BJ (cell line): ENCODE data around the gene CAPN1. TPM values are rescaled to one million over a fixed set of nuclear protein-coding genes. Genes with fewer than 3 reads are reported as not detected.
A peak's percentile ranks its signal among the peaks of the same experiment; 100 is the strongest.

ENCODE experiments used
- CTCF ChIA-PET: fragments of 350-600 bp; formaldehyde crosslinking; extraction: SDS; loops from one replicate; lab custom pipeline; 2021; ENCODE audit warnings: antibody characterized with exemption, inconsistent platforms; lab: Yijun Ruan, JAX
- POLR2A ChIA-PET: fragments of 300-600 bp; sonication (Branson Sonifier 250); formaldehyde crosslinking; extraction: SDS; loops from one replicate; lab custom pipeline; 2021; ENCODE audit warnings: antibody characterized with exemption; lab: Charles Lee
- DNase-seq: peaks from one replicate; pipeline ENCODE4 v3.0.0-alpha.2; 2011; ENCODE audit warnings: low read depth
- H3K27me3 ChIP-seq: 2 replicates; pipeline ENCODE4 v1.6.0; 2011; ENCODE audit warnings: low read length; ENCODE audit not compliant: control insufficient read depth, insufficient read depth
- H3K36me3 ChIP-seq: 2 replicates; pipeline ENCODE4 v1.5.1; 2011; ENCODE audit warnings: low read length; ENCODE audit not compliant: control insufficient read depth, insufficient read depth
- H3K4me3 ChIP-seq: 2 replicates; pipeline ENCODE4 v1.5.1; 2011; ENCODE audit warnings: low read depth, mild to moderate bottlenecking, control low read depth, low read length
- polyA minus RNA-seq: library from RNA; depleted of rRNA, polyadenylated mRNA; stranded (reverse); fragments of >200 nt; gene quantifications from 2 replicates; pipeline ENCODE4 v1.2.3, GENCODE V29; 2011; rRNA and poly(A)+ RNA removed
- polyA plus RNA-seq: library from polyadenylated mRNA; depleted of rRNA; stranded (reverse); fragments of >200 nt; gene quantifications from 2 replicates; pipeline ENCODE4 v1.2.3, GENCODE V29; 2011; rRNA removed
- TF ChIP-seq, protein P1 (sequence below): IDR thresholded peaks from 2 replicates; pipeline ENCODE4 v1.5.1; 2011; ENCODE audit warnings: low read depth, mild to moderate bottlenecking, control low read depth, inconsistent platforms, low read length, moderate library complexity; ENCODE audit not compliant: insufficient read depth

The CAPN1 gene
- polyA plus RNA-seq (75.4 and 181 TPM in 2 replicates), polyA minus RNA-seq (131 and 140 TPM in 2 replicates)

DNA sequence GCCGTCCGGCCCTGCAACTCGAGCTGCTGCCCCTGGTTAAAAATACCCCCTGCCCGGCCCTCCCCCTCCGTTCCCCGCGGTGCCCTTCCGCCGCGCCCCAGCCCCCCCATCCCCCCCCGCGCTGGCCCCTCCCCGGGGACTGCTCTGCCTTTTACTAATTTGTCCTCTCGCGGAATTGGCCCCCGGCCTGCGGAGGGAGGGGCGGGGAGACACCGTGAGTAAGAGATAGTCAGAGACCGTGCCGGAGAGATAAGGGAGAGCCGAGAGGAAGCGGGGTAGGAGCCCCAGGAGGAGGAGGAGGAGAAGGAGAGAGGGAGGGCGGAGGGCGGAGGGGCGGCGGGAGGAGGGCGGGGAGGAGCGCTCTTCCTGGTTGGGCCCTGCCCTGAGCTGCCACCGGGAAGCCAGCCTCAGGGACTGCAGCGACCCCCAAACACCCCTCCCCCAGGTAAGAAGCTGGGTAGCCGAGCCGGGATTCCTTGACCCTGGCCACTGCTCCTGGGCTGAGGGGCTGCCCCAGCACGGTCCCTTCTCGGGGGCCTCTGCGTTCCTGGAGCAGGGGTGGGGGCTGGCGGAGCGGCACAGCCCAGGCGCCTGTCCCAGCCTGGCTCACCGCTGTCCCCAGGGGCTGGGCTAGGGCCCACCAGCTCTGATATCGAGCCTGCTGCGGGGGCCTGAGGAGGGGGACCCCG, at the start of gene CAPN1:
CAPN1 (plus strand) TSS at position 360 of the 689 bp plus-strand sequence. CDS start 774 bp downstream, outside the sequence.
- peaks cover 18% of the 10 kb centered on the region for H3K36me3 ChIP-seq
- CTCF ChIA-PET = interaction anchor here (0.7 to 3.0 kb wide), 14 partner anchors 12 to 168 kb away, joined by 3 to 14 read pairs (median 5); partner anchors contain the start of genes ARL2, SPDYC, TM7SF2 and ZNHIT2
- H3K27me3 ChIP-seq = no peaks in the 10 kb centered on the region
- POLR2A ChIA-PET = interaction anchor here (0.8 kb wide), 1 partner anchor 73 kb away, joined by 4 read pairs; no protein-coding TSS in a partner anchor
- peak; percentile 44 for DNase-seq
- TF ChIP-seq, protein P1, sequence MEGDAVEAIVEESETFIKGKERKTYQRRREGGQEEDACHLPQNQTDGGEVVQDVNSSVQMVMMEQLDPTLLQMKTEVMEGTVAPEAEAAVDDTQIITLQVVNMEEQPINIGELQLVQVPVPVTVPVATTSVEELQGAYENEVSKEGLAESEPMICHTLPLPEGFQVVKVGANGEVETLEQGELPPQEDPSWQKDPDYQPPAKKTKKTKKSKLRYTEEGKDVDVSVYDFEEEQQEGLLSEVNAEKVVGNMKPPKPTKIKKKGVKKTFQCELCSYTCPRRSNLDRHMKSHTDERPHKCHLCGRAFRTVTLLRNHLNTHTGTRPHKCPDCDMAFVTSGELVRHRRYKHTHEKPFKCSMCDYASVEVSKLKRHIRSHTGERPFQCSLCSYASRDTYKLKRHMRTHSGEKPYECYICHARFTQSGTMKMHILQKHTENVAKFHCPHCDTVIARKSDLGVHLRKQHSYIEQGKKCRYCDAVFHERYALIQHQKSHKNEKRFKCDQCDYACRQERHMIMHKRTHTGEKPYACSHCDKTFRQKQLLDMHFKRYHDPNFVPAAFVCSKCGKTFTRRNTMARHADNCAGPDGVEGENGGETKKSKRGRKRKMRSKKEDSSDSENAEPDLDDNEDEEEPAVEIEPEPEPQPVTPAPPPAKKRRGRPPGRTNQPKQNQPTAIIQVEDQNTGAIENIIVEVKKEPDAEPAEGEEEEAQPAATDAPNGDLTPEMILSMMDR = no peak
- peak within 1 kb of the TSS; percentile 81 for H3K4me3 ChIP-seq

GRCh38 chr11:65132238-65132987, 49.3 kb upstream of the CAPN1 start:
- CTCF ChIA-PET = interaction anchor here (1.0 kb wide), 1 partner anchor 15 kb away, joined by 3 read pairs; the partner anchor contains the start of gene ZNHIT2
- TF ChIP-seq, protein P1 = no peak
- no peak for DNase-seq
- H3K36me3 ChIP-seq = peaks cover 43% of the 10 kb centered on the region
- no peaks in the 10 kb centered on the region for H3K27me3 ChIP-seq
- H3K4me3 ChIP-seq = no peak overlapping the region
- POLR2A ChIA-PET = interaction anchor here (0.5 kb wide), 2 partner anchors 10 to 11 kb away, joined by 3 read pairs; partner anchors contain the start of gene FAU

- TF ChIP-seq, protein P1 = no peak
- Histone ChIP-seq H3K4me3 (peak overlapping the region; percentile 84), H3K27me3 (no peaks in the 10 kb centered on the region), H3K36me3 (peaks cover 40% of the 10 kb centered on the region)
- CTCF ChIA-PET = interaction anchor here (0.7 kb wide), 1 partner anchor 122 kb away, joined by 3 read pairs; no protein-coding TSS in a partner anchor
- DNase-seq = no peak
- POLR2A ChIA-PET = interaction anchor here (0.5 kb wide), 1 partner anchor 11 kb away, joined by 3 read pairs; the partner anchor contains the start of gene FAU
These were observed 48.6 kb upstream of the CAPN1 start for GRCh38 chr11:65132988-65133700.

DNA sequence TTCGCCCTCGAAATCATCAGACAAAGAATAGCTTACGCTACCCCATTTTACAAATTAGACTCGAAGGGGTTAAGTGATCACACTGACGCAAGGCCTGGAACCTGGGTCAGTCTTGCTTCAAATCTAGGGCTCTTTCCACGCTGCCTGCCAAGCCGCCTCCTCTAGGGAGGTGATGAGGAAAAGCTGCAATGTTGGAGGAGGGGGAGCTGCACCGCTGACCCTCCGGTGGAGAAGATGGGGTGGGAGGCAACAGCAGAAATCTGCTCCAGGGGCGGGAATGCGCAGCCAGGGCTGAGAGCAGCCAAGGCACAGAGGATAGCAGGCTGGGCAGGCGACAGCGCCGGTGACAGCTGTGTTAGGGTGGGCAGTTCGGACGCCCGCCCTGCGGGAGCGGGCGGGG, 48.0 kb upstream of the CAPN1 start:
- H3K36me3 ChIP-seq = peaks cover 35% of the 10 kb centered on the region
- POLR2A ChIA-PET = no interaction called here
- CTCF ChIA-PET = interaction anchor here (0.7 to 1.4 kb wide), 2 partner anchors 13 to 121 kb away, joined by 3 to 5 read pairs; no protein-coding TSS in a partner anchor
- no peak for DNase-seq
- H3K4me3 ChIP-seq = peak overlapping the region; percentile 84
- TF ChIP-seq, protein P1 = no peak
- no peaks in the 10 kb centered on the region for H3K27me3 ChIP-seq
